HG03135 (cell line): ENCODE results near the gene SFMBT1.

Experiments used
- ATAC-seq: cut with Tn5 transposase; IDR thresholded peaks from one replicate; pipeline ENCODE4 v1.9.1; 2021; ENCODE audit warnings: mild to moderate bottlenecking, moderate library complexity; ENCODE audit not compliant: unreplicated experiment

Gene SFMBT1

DNA sequence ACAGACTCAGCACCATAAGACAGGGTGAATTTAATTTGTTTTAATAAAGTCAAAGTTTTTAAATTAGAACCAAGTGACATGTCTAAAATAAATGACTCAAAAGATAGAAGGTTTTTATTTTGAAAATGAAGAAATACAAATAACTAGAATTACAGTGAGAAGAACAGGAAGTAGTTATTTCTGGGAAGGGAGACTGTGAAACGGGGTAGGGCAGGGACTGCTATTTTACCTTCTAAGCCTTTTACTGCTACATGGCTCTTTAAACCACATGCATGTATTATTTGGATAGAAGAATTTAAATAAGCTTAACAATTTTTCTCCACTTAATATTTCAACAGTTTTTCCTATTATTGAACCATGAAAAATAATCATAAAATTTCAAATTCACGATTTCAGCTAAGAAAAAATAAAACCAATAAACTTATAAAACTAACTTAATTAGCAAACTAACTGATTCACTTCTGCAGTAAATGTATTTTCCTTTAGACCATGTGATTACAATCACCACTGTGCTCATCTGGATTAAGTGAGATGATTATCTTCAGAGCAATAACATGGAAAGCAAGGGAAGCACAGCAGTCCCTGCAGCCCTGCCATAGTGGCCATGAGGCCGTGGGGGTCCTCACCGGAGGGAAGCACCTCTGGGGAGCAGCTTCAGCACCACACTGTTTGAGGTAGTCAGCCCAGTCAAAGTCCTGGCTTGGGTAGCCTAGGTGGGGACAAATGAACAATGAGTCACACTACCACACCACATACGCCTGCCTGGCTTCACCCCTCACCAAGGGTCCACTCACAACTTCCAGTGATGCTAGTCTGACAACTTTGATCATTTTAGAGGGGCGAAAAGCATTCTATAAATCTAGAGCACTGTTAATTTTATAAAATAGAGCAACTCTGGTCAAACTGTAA lies 120.2 kb downstream of the SFMBT1 start:
- no peak for ATAC-seq

DNA sequence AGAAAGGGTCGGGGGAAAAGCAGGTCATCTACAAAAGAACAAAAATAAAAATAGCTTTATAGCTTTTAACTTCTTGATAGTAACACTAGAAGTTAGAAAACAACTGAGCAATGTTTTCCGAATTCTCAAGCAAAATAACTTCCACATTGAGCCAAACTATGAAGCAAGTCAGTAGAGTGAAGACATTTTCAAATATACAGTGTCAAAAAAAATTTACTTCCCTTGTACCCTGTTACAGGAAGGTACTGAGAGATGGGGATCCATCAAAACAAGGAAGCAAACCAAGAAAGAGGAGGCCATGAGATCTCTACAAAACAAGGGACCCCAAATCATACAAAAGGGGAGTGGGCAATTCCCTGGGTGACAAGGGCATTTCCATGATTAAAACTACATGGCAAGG lies 121.9 kb downstream of the SFMBT1 start:
- no peak for ATAC-seq

DNA sequence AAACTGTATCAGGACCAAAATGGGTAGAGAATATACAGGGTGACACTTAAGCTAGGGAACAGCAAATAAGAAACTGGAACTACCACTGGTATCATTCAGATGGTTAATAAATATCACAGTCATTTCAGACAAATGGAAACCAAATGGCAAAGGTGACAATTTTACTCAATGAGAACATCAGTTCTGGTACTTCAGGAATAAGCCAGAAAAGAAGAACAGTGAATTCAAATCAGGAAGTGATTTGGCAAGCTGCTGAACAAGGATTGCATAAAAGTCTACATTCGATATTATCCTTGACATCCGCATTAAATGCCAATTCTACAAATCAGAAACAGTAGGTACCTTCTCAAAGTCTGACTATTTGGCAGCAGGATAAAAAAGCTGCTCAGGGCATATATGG lies 125.0 kb downstream of the SFMBT1 start:
- ATAC-seq, result no peak

DNA sequence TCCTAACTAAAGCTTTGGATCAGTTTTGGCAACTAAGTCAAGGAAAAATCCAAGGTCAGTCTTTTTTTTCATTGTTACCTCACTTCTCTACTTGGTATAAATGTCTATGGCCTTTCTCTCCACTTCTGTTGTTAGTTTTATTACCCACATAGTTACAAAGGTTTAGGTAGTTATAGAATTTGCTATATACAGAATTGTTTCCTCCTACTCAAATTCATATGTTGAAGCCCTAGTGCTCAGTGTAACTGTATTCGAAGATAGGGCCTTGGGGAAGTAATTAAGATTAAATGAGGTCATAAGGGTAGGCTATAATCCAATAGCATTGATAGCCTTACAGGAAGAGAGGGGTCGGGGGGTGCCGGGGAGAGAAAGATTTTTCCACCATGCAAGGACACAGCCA lies 128.8 kb downstream of the SFMBT1 start:
- no peak for ATAC-seq

DNA sequence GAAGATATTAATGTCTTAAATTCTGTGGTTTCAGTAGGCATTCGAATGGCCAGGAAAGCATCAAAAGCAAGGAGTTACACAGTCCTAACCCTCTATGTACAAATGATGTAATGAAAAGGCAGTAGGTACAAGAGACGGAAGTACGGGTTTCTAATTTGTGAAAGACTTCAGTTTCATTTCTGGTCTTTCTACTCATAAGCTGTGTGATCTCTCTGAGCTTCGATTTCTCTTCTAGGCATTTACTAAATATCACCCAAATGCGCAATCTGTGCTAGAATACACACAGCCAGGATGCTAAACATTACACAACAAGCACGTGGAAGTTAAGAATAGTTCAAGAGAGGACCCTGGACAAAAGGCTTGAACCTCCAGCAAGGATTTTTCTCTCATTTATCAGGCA lies 130.6 kb downstream of the SFMBT1 start:
- ATAC-seq, result no peak

DNA sequence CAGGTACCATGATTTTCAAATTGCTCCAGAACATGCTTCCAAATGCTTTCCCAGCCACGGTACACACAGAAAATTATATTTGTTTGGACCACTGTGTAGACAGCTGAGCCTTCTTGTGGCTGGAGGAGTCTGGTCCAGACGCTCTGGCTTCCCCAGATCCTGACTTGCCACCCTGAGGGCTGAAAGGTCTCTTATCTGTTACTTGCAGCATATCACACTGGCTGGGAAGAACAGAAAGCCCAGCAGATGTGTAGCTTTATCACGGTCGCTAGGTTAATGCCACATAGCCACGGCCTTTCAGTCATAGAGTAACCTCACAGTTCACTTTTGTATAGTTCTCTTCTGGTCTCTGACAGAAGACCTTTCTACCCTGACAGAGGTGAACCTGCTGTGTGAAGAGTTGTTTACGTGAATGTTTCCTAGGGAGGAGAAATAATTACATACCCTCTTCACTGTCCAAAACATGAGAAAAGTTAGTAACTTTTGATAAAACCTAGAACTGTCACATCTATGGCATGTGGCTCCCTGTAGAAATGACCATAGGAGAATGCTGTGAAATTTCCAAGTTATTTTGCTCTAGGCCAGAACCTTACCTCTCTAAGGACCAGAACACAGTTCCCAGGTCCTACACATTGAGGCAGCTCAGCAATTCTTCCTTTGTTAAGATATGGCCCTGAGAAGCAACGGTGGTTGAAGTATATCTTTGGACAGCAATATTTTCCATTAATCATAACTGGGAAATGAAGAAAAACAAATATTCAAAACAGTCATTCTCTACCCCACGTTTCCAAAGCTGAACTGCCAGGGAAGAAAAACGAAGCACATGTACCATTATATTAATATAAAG lies 132.8 kb downstream of the SFMBT1 start:
- no peak for ATAC-seq

DNA sequence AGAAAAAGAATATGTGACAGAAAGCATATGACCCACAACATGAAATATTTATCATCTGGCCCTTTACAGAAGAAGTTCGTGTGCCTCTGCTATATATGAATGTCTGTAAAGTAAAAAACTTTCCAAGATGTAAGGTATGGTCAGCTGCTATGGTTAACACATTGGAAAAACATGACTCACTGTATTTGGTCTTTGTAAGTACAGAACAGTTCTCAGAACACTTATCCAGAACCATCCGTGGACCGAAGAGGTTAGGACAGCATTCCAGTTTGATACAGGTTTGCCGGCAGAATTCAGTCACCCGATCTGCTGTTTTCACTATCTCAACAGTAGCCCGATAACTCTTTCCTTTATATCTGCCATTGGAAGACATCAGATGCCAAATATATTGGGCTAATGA lies 135.1 kb downstream of the SFMBT1 start:
- ATAC-seq, result no peak

DNA sequence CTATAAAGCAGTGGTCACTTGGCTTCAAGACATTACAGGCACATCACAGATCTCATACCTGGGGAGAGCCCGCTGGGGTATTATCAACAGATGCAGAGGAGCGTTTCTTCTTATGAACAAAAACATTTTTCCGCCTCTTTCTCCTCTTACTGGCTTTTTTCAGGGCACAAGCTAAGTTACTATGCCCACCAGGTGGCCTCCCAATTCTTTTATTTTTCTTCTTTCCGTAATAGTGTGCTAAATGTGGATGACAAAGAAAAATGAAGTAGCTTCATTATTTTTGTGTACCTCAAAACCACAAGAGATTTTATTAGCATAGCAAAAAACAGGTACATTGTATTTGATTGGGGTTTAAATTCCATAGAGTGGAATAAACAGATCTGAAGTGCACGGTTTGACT lies 138.4 kb downstream of the SFMBT1 start:
- no peak for ATAC-seq

DNA sequence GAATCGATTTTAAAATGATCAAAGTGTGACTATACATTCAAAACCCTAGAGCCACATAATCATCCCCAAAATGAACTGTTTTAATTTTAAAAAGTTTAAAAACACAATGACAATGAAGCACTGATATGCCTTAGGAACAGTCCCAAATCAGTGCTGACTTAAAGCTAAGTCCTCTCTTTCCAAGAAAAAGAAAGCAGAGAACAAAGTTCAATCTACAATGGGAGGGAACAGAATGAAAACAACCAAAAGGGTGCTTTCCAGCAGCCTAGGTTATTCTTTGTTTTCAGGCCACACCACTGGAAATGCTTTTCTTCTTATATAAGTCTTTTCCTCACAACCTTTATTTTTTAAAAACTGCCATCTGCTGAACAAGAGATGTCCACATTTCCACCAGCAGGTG lies 141.3 kb downstream of the SFMBT1 start:
- no peak for ATAC-seq

DNA sequence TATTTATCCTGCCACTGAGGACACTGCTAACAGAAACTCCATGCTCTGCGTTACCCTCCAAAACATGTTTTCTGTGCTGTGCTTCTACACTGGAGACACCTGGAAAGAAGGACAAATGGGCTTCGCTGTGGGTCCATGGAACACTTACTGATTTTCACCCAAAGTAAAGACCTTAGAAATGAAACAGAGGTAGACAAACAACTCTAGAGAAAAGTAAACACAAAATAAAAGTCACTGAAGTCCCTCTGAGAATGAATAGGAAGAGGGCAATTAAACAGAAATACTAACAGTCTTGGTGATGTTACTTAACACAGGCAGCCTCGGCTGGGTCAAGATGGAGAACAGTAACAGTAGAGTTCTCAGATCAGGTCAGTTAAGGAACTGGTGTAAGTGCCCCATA lies 141.9 kb downstream of the SFMBT1 start:
- ATAC-seq, result no peak

DNA sequence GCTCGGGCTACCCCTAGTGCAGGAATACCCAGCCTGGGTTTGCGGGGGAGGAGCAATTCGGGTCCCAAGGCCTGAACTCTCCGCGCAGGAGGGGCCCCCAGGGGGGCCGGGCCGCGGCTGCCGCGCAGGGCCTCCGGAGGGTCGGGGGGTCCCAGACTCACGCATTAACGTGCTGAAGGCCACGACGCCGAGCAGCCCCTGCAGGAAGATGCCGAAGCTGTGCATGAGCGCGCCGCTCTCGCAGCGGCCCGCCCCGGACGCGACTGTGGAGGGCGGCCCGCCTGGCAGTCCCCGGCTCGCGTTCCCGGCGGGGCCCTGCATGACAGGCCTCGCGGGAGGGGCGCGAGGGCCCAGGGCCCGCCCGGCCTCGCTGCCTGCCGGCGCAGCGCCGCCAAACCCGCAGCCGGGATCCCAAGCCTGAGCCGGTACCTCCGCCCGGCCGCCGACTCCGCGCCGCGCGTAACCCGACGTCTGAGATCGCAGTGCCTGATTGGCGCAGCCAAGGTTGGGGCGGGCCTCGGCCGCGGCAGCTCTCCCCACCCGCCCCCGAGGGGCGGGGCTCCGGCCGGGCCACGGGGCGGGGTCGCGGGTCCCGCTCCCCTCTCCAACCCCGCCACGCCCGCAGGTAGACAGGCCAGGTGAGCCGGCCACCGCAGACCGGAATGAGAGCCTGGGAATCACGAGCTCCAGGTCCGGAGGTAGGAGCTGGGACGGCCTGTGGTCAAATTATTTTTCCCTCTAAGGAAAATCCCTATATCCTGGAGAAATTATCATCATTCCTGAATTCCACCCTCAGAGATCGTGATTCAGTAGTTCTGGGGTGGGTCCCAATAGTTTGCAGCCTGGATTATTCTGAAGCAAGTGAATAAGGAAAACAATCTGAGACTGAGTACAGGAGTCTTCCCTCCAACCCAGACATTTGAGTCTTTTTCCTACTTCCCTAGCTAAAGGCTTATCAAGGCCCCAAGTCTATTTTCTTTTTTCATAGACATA lies 148.4 kb downstream of the SFMBT1 start, which contains the start of gene STIMATE:
TSS of gene STIMATE (minus strand) at position 419 of the 993 bp plus-strand sequence. CDS start at position 321, 98 bp downstream.
- peak; percentile 86 for ATAC-seq

DNA sequence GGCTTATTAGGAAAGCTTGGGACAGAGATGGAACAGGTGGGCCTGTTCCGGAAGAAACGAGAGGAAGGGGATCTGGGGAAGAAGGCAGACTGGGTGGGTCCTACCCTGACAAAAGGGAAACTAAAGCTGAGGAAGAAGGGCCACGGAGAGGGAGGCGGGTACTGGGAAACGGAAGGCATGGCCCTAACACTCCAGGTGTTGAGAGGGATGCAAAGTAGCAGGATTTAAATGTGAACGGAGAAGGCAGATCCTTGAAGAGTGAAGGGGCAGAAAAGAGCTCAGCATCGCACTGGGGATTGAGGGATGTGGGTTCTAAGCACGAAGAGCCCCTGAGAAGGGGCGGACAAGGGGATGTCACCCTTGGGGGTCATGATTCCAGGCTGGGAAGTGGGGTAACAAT lies 149.3 kb downstream of the SFMBT1 start:
- no peak for ATAC-seq

DNA sequence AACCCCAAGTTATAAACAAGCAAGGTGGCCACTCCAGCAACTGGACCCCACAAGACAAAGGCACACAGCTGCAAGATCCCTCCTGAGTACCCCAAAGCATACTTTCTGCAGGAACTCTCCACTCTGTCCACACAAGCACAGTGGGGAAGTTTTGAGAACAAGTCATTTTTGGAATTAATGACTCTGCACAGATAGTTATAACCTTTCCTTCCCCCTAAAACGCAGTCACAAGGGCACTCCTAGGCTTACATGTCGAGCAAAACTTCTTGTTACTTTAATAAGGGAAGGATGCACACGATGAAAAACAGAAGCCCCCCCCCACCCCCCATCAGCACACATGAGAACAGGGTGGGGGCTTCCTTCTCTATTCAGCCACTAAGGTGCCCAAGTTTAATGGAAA lies 149.7 kb downstream of the SFMBT1 start:
- ATAC-seq, result no peak

DNA sequence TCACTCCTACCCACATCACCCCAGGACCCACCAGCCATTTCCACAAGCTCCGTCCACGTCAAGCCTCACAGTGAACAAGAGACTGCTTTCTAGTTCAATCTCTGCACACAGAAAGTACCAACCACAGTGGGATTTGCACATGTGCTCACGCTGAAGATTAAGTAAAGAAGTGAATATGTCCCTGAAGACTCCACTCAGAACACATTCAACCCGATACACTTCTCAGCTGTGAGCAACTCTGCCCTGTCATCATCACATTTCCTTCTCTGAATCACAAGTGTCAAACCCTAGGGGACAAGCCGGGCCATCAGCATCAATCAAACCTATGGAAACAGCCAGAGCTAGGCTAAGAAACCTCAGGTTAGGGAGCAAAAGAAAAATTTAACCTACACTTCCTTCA lies 150.5 kb downstream of the SFMBT1 start:
- ATAC-seq, result no peak

DNA sequence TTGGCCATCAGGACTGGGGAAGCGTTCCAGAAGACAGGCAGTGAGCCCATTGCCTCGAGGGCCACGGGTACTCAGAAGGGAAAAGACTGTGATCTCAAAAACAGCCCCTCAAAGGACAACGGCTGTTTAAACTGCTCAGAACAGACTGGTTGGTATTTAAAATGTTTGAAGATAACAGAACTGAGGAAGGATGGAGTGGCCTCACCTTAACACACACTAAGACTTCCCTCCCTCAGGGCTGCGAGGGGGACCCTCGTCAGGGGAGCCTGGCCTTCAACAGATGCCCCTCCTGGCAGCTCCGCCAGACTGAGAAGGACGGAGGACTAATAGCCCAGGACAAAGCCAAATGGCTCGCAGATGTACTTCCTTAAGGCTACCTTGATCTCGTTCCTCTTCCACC lies 151.1 kb downstream of the SFMBT1 start:
- ATAC-seq, result no peak

DNA sequence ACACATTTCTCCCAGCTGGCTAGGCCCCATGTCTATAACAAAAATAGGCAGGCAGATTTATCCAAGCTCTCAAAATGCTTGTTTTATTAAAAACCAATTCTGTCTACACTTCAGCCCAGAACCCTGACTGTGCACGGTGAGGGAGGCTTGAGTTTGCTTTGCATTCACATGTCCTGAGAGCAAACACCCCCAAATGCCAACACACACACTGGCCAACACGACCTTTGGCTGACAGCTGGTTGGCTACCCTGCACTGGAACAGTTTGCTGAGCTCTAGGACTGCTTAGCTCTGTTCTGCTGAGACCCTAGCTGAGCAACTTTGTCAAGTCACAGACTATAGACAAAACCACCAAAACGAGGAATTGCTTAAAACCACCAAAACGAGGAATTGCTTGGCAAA lies 152.2 kb downstream of the SFMBT1 start:
- ATAC-seq, result no peak

DNA sequence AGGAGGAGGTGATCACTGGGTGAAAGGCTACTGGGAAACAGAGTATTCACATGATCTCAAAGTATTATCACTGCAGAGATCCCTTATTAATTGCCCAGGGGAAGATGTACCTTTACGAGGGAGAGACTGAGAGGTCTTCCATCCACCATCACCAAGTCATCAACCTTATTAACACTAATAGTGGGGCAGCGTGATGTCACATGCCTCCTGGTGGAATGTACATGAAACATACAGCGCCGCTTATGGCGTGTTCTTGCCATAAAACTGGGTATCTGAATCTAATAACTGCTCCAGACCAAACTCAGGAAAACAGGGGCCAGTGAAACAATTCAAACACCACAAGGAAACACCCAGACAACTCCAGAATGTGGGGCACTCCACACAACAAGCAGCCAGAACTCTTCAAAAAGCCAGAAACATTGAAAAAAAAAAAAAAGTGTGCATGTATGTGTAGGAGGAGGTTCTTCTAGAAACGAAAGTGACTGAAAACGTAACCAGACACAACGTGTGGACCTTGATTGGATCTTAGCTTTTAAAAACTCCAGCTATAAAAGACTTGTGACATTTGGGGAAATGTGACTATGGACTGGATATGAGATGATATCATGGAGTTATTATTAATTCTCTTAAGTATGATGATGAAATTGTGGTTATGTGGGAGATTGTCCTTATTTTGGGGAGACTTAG lies 153.1 kb downstream of the SFMBT1 start:
- no peak for ATAC-seq

DNA sequence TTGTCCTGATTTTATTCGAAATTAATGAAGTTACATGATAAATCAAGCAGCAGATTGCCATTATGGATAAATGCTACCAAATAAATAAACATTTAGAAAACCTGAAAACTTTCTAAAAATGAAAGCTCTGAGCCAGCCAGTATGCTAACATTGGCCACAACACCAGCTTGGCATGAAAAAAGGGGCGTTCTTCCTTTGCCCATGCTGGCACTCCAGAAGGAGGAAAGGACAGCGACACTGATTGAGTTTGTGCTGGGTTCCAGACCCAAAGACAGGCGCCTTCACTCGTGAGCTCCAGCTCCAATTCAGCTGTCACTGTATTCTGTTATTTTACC lies 153.6 kb downstream of the SFMBT1 start:
- ATAC-seq, result no peak

DNA sequence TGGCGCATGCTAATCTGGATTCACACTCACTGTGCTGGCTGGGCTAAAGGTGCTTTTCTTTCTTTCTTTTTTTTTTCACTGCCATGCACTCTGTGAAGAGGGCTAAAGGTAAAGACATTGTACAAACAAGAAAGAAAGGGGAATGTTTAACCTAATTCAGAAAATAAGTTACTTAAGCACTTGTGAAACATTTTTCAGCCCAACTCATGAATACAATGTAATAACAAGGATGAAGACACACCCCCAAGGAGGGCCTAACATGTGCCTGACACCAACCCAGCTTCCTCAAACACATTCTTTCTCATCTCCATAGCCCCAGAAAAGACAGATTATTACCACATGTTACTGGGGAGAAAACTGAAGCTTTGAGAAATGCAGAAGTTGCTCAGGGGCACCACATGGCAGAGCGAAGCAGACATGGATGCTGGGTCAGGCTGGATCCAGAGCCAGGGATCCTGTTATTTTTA lies 154.2 kb downstream of the SFMBT1 start:
- no peak for ATAC-seq

DNA sequence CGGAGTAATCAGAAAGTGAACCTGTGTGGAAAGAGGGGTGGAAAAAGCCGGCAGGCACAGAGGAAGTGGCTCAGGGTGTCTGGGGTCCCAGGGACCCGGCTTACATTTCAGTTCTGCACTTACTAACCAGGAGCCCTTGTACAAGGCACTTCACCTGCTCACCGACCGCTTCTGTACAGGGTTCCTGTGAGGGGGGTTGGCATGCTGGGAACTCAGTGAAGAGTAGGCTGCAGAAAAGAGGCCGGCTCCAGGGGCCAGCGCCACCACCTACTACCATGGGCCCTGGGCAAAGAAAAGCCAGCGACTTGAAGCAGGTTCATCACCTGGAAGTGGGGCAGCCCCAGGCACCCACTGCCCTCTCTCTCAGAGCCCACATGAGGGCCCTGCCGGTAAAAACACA lies 154.7 kb downstream of the SFMBT1 start:
- ATAC-seq, result no peak
